OCI-LY7 (cell line): ENCODE results near the gene STAT5B.

Experiments used
- CTCF ChIP-seq: fragments of 200-600 bp; sonication (generic); conservative IDR thresholded peaks from 2 replicates; pipeline ENCODE4 v1.5.1; 2014; ENCODE audit warnings: mild to moderate bottlenecking, antibody characterized with exemption, low read length, moderate library complexity, mixed read lengths
- EZH2phosphoT487 ChIP-seq: fragments of 200-600 bp; sonication (generic); IDR thresholded peaks from 2 replicates; pipeline ENCODE4 v1.6.1; 2018; ENCODE audit warnings: low read depth, borderline replicate concordance, mild to moderate bottlenecking, mixed run types, antibody characterized with exemption, low read length, moderate library complexity, mixed read lengths

- no peak for TF ChIP-seq CTCF
- TF ChIP-seq EZH2phosphoT487: no peak
Observed at GRCh38 chr17:42241871-42242270, 34.3 kb downstream of the STAT5B start.
